DND-41 (cell line): ENCODE measurements around the gene ANAPC5.

Source experiments
- ATAC-seq: fragments of 200-7000 bp; cut with Tn5 transposase; 3 replicates; pipeline ENCODE4 v1.9.1; 2021; ENCODE audit warnings: low read depth; ENCODE audit not compliant: insufficient read depth
- DNase-seq: peaks from one replicate; pipeline ENCODE4 v3.0.0-alpha.2; 2020
- H2AFZ ChIP-seq: 2 replicates; pipeline ENCODE4 v1.6.0; 2012; ENCODE audit warnings: low read depth, low read length
- H3K27ac ChIP-seq: 2 replicates; pipeline ENCODE4 v1.5.1; 2012; ENCODE audit warnings: low read length, inconsistent platforms
- H3K27me3 ChIP-seq: fragments of 200-600 bp; sonication (generic); 2 replicates; pipeline ENCODE4 v1.6.0; 2012; ENCODE audit warnings: low read length, mild to moderate bottlenecking, inconsistent platforms; ENCODE audit not compliant: insufficient read depth, poor library complexity
- H3K36me3 ChIP-seq: 2 replicates; pipeline ENCODE4 v1.5.1; 2012; ENCODE audit warnings: low read length, inconsistent platforms; ENCODE audit not compliant: insufficient read depth
- H3K4me1 ChIP-seq: 2 replicates; pipeline ENCODE4 v1.5.1; 2012; ENCODE audit warnings: mild to moderate bottlenecking, low read length; ENCODE audit not compliant: insufficient read depth
- H3K4me2 ChIP-seq: 2 replicates; pipeline ENCODE4 v1.6.0; 2012; ENCODE audit warnings: mild to moderate bottlenecking, moderate library complexity, low read length, inconsistent platforms; ENCODE audit not compliant: insufficient read depth
- H3K4me3 ChIP-seq, 2 experiments: fragments of 200-600 bp in 1 of 2; shearing (Covaris generic) in 1 of 2; 2 replicates each; pipeline ENCODE4 v1.5.1; 2012 to 2016; ENCODE audit warnings: inconsistent platforms in 2 of 2, low read length in 2 of 2, mild to moderate bottlenecking in 2 of 2, low read depth in 1 of 2, moderate library complexity in 1 of 2
- H3K79me2 ChIP-seq: 2 replicates; pipeline ENCODE4 v1.6.0; 2012; ENCODE audit warnings: low read length, inconsistent platforms; ENCODE audit not compliant: insufficient read depth
- H3K9ac ChIP-seq: 2 replicates; pipeline ENCODE4 v1.6.0; 2012; ENCODE audit warnings: low read depth, mild to moderate bottlenecking, inconsistent platforms, low read length, moderate library complexity
- H3K9me3 ChIP-seq: 2 replicates; pipeline ENCODE4 v1.5.1; 2012; ENCODE audit warnings: low read length, moderate library complexity, mild to moderate bottlenecking, inconsistent platforms; ENCODE audit not compliant: insufficient read depth, severe bottlenecking
- H4K20me1 ChIP-seq: 2 replicates; pipeline ENCODE4 v1.6.0; 2012; ENCODE audit warnings: low read length; ENCODE audit not compliant: insufficient read depth
- CTCF ChIP-seq: IDR thresholded peaks from 2 replicates; pipeline ENCODE4 v1.5.1; 2012; ENCODE audit warnings: borderline replicate concordance, low read length, moderate library complexity, mild to moderate bottlenecking; ENCODE audit not compliant: poor library complexity, severe bottlenecking; ENCODE audit errors: extremely low read depth
- EZH2 ChIP-seq: IDR thresholded peaks from 3 replicates; pipeline ENCODE4 v1.6.1; 2012; ENCODE audit warnings: borderline replicate concordance, low read depth, mild to moderate bottlenecking, moderate library complexity, low read length, inconsistent platforms; ENCODE audit not compliant: severe bottlenecking

The ANAPC5 gene

GRCh38 chr12:121331248-121331647, 21.0 kb downstream of the ANAPC5 start:
- TF ChIP-seq CTCF (no peak), EZH2 (no peak)
- peaks cover 94% of the 10 kb centered on the region for H3K36me3 ChIP-seq
- no peak overlapping the region for H3K4me3 ChIP-seq
- no peaks in the 10 kb centered on the region for H3K9me3 ChIP-seq
- DNase-seq (no peak), ATAC-seq (no peak)
- peaks cover 3% of the 10 kb centered on the region; the same call in 1 of the 2 replicates for H4K20me1 ChIP-seq
- no peak overlapping the region for H2AFZ ChIP-seq
- no peak overlapping the region for H3K9ac ChIP-seq
- no peaks in the 10 kb centered on the region for H3K4me1 ChIP-seq
- H3K4me2 ChIP-seq: no peak overlapping the region
- H3K27me3 ChIP-seq: no peaks in the 10 kb centered on the region
- no peak overlapping the region for H3K27ac ChIP-seq
- H3K79me2 ChIP-seq: no peaks in the 10 kb centered on the region

DNA sequence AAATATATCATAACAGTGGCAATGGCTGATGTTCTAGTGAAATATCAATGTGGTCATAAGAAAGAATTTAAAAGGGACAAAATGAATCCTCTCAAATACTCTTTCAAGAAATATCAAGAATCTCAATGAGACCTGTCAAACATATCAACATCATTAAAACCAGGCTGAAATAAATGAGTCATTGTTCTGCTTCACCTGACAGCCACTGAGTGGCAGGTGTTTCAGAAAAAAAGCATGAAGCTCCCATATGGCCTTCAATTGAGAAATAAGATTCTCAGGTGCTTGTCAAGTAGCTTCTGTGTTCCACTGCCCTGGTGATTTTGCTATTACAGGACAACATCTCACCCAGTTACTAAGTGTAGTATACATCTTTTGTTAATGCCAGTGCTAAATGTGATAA, 21.5 kb downstream of the ANAPC5 start:
- H3K79me2 ChIP-seq: no peaks in the 10 kb centered on the region
- ATAC-seq (no peak), DNase-seq (no peak)
- TF ChIP-seq CTCF (no peak), EZH2 (no peak)
- H3K9ac ChIP-seq: no peak overlapping the region
- no peak overlapping the region for H3K27ac ChIP-seq
- no peak overlapping the region for H3K4me2 ChIP-seq
- no peak overlapping the region for H2AFZ ChIP-seq
- peaks cover 96% of the 10 kb centered on the region for H3K36me3 ChIP-seq
- no peaks in the 10 kb centered on the region for H3K9me3 ChIP-seq
- peaks cover 3% of the 10 kb centered on the region; the same call in 1 of the 2 replicates for H4K20me1 ChIP-seq
- no peaks in the 10 kb centered on the region for H3K27me3 ChIP-seq
- no peak overlapping the region for H3K4me3 ChIP-seq
- H3K4me1 ChIP-seq: no peaks in the 10 kb centered on the region

DNA sequence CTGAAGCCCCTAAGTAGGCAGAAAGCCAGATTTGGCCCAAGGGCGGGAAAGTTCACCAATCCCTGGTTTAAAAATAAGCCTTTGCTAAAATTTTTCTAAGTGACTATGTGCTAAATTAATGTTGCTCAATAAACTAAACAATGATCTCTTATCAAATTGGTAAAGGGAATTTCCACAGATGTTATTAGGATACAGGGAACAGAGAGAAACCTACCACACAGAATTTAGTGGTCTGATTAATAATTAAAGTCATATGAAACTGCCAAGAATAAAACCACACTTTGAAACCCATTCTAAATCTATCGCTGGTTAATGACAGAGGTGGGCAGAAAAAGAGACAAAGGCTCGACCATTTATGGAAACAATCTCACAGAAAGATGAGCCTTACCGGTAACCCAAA, 22.0 kb downstream of the ANAPC5 start:
- H3K79me2 ChIP-seq: no peaks in the 10 kb centered on the region
- H3K4me3 ChIP-seq: no peak overlapping the region
- ATAC-seq: no peak
- H2AFZ ChIP-seq: no peak overlapping the region
- no peaks in the 10 kb centered on the region for H3K4me1 ChIP-seq
- no peaks in the 10 kb centered on the region for H3K27me3 ChIP-seq
- DNase-seq: no peak
- H4K20me1 ChIP-seq: peaks cover 3% of the 10 kb centered on the region; the same call in 1 of the 2 replicates
- no peaks in the 10 kb centered on the region for H3K9me3 ChIP-seq
- TF ChIP-seq EZH2 (no peak), CTCF (no peak)
- H3K4me2 ChIP-seq: no peak overlapping the region
- H3K9ac ChIP-seq: no peak overlapping the region
- peaks cover 93% of the 10 kb centered on the region for H3K36me3 ChIP-seq
- H3K27ac ChIP-seq: no peak overlapping the region

- Histone ChIP-seq H3K9ac (no peak overlapping the region), H4K20me1 (peaks cover 3% of the 10 kb centered on the region; the same call in 1 of the 2 replicates), H3K36me3 (peaks cover 95% of the 10 kb centered on the region), H3K27ac (no peak overlapping the region), H3K4me3 (no peak overlapping the region), H3K27me3 (no peaks in the 10 kb centered on the region), H3K4me1 (no peaks in the 10 kb centered on the region), H3K9me3 (no peaks in the 10 kb centered on the region), H2AFZ (no peak overlapping the region), H3K79me2 (no peaks in the 10 kb centered on the region), H3K4me2 (no peak overlapping the region)
- DNase-seq (no peak), ATAC-seq (no peak)
- TF ChIP-seq EZH2 (no peak), CTCF (no peak)
Measured at GRCh38 chr12:121328620-121329019, 23.6 kb downstream of the ANAPC5 start.
